ENCODE data around the gene DYNC1I2.

DNA sequence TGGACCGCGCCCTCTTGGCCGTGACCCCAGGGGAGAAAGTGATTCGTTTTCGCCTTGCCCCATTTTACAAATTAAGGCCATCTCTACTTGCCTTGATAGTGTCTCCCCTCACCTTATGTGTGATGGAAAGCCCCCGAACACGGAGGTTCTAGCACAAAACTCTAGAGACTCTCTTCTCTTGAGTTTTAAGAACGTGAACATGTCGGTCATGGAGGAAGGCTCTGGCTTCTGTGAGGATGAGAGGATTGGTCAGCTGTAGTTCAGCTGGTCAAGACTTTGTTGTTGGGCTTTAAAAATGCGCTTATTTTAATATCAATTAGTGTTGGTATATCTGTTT is 828 bp downstream of the DYNC1I2 start:
- TF ChIP-seq PRDM4 (tag by site-specific recombination; IDR thresholded peaks at IDR 0.05) (no peak), CTCF (tag by site-specific recombination; IDR thresholded peaks at IDR 0.05) (no peak), ZNF792 (tag by site-specific recombination; IDR thresholded peaks at IDR 0.05) (no peak), SP2 (tag by site-specific recombination; IDR thresholded peaks at IDR 0.05) (no peak), ZNF521 (tag by site-specific recombination; IDR thresholded peaks at IDR 0.05) (no peak), ZBTB1 (tag by site-specific recombination; IDR thresholded peaks at IDR 0.05) (no peak)
- TF ChIP-seq, protein P1, sequence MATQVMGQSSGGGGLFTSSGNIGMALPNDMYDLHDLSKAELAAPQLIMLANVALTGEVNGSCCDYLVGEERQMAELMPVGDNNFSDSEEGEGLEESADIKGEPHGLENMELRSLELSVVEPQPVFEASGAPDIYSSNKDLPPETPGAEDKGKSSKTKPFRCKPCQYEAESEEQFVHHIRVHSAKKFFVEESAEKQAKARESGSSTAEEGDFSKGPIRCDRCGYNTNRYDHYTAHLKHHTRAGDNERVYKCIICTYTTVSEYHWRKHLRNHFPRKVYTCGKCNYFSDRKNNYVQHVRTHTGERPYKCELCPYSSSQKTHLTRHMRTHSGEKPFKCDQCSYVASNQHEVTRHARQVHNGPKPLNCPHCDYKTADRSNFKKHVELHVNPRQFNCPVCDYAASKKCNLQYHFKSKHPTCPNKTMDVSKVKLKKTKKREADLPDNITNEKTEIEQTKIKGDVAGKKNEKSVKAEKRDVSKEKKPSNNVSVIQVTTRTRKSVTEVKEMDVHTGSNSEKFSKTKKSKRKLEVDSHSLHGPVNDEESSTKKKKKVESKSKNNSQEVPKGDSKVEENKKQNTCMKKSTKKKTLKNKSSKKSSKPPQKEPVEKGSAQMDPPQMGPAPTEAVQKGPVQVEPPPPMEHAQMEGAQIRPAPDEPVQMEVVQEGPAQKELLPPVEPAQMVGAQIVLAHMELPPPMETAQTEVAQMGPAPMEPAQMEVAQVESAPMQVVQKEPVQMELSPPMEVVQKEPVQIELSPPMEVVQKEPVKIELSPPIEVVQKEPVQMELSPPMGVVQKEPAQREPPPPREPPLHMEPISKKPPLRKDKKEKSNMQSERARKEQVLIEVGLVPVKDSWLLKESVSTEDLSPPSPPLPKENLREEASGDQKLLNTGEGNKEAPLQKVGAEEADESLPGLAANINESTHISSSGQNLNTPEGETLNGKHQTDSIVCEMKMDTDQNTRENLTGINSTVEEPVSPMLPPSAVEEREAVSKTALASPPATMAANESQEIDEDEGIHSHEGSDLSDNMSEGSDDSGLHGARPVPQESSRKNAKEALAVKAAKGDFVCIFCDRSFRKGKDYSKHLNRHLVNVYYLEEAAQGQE (tag by site-specific recombination; IDR thresholded peaks at IDR 0.05): no peak
- TF ChIP-seq, protein P2, sequence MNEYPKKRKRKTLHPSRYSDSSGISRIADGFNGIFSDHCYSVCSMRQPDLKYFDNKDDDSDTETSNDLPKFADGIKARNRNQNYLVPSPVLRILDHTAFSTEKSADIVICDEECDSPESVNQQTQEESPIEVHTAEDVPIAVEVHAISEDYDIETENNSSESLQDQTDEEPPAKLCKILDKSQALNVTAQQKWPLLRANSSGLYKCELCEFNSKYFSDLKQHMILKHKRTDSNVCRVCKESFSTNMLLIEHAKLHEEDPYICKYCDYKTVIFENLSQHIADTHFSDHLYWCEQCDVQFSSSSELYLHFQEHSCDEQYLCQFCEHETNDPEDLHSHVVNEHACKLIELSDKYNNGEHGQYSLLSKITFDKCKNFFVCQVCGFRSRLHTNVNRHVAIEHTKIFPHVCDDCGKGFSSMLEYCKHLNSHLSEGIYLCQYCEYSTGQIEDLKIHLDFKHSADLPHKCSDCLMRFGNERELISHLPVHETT (tag by site-specific recombination; IDR thresholded peaks at IDR 0.05): no peak
- TF ChIP-seq, protein P3, sequence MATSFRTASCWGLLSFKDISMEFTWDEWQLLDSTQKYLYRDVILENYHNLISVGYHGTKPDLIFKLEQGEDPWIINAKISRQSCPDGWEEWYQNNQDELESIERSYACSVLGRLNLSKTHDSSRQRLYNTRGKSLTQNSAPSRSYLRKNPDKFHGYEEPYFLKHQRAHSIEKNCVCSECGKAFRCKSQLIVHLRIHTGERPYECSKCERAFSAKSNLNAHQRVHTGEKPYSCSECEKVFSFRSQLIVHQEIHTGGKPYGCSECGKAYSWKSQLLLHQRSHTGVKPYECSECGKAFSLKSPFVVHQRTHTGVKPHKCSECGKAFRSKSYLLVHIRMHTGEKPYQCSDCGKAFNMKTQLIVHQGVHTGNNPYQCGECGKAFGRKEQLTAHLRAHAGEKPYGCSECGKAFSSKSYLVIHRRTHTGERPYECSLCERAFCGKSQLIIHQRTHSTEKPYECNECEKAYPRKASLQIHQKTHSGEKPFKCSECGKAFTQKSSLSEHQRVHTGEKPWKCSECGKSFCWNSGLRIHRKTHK (tag by site-specific recombination; IDR thresholded peaks at IDR 0.05): no peak

All from HEK293 (cell line).